Measurements from ENCODE around the gene FAIM.

GRCh38 chr3:138609898-138610266, 1.3 kb downstream of the FAIM start:
- TF ChIP-seq CTCF (IDR thresholded peaks at IDR 0.05; ENCODE audit: low read depth, low read length, missing input control) (no peak), MAX (IDR thresholded peaks at IDR 0.05) (no peak), REST (IDR thresholded peaks at IDR 0.05) (no peak), EGR1 (IDR thresholded peaks at IDR 0.05; ENCODE audit: low read depth in 2 of 2) (no peak), FOXA1 (IDR thresholded peaks at IDR 0.05) (no peak), ATF3 (IDR thresholded peaks at IDR 0.05) (no peak), SP1 (IDR thresholded peaks at IDR 0.05) (no peak), TAF1 (conservative IDR thresholded peaks at IDR 0.05) (no peak)
